Lower lobe of right lung (tissue), 2 donors: ENCODE measurements around the gene KRT35. TPM values are rescaled to one million over a fixed set of nuclear protein-coding genes. Genes with fewer than 3 reads are reported as not detected.

Experiments
- ATAC-seq, 2 donors: fragments of 200-7000 bp; cut with Tn5 transposase; one replicate each; pipeline ENCODE4 v1.9.1; 2020 to 2022; ENCODE audit warnings: mild to moderate bottlenecking in 2 of 2, moderate library complexity in 2 of 2
- DNase-seq: peaks from one replicate; pipeline ENCODE4 v3.0.0-alpha.2; 2020
- H3K27ac ChIP-seq: fragments of 200-600 bp; one replicate; pipeline ENCODE4 v1.8.0; 2022
- H3K27me3 ChIP-seq: fragments of 200-600 bp; one replicate; pipeline ENCODE4 v1.8.0; 2022; ENCODE audit warnings: low read depth
- H3K36me3 ChIP-seq: fragments of 200-600 bp; one replicate; pipeline ENCODE4 v1.8.0; 2022; ENCODE audit warnings: mild to moderate bottlenecking
- H3K4me1 ChIP-seq: fragments of 200-600 bp; one replicate; pipeline ENCODE4 v1.8.0; 2022
- H3K4me3 ChIP-seq: fragments of 200-600 bp; one replicate; pipeline ENCODE4 v1.8.0; 2022; ENCODE audit warnings: mild to moderate bottlenecking
- H3K9me3 ChIP-seq: fragments of 200-600 bp; one replicate; pipeline ENCODE4 v1.8.0; 2022
- intact Hi-C: fragments of 100-400 bp; cut with DNase I; formaldehyde crosslinking; loops from one replicate; pipeline ENCODE4 v1.11.0; 2022
- total RNA-seq: library from RNA; stranded (reverse); fragmentation: NEBNext Ultra II Directional; extraction: Animal tissue kit (Norgen Biotek cat#: 25700); gene quantifications from one replicate; pipeline ENCODE4 v1.2.1, GENCODE V29; 2021
- TF ChIP-seq, protein P1 (sequence below): fragments of 200-600 bp; IDR thresholded peaks from one replicate; pipeline ENCODE4 v1.8.0; 2022; ENCODE audit warnings: antibody characterized with exemption, mild to moderate bottlenecking
- donor health status: DM: no; HTN: yes; CAD: no; lungs with severe emphysema.

KRT35 gene
- total RNA-seq, 1 donor from 2014 or later: not detected

DNA sequence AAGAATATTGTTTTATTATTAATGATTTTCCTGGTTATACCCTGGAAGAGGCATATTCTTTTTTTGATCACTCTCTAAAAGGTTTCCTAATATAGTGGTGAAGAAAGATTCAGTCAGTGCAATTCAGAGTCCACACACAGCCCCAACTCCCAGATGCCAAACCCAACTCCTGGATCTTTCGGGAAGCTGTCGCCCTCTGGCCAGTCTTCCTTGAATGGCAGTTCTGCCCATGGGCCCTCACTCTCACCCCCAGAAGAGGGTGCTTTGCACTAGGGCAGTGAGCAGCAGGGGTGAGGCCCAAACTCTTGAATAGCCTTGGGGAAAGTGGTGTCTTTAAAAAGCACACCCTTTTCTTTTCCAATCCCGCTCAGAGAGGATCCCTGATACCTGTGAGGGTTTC lies 24.7 kb downstream of the KRT35 start:
- H3K27ac ChIP-seq: no peak overlapping the region
- intact Hi-C loops: no loop called here
- H3K36me3 ChIP-seq: no peaks in the 10 kb centered on the region
- no peaks in the 10 kb centered on the region for H3K27me3 ChIP-seq
- no peak for ATAC-seq
- H3K4me3 ChIP-seq: no peak overlapping the region
- DNase-seq: no peak
- H3K4me1 ChIP-seq: no peaks in the 10 kb centered on the region
- no peaks in the 10 kb centered on the region for H3K9me3 ChIP-seq
- TF ChIP-seq, protein P1, sequence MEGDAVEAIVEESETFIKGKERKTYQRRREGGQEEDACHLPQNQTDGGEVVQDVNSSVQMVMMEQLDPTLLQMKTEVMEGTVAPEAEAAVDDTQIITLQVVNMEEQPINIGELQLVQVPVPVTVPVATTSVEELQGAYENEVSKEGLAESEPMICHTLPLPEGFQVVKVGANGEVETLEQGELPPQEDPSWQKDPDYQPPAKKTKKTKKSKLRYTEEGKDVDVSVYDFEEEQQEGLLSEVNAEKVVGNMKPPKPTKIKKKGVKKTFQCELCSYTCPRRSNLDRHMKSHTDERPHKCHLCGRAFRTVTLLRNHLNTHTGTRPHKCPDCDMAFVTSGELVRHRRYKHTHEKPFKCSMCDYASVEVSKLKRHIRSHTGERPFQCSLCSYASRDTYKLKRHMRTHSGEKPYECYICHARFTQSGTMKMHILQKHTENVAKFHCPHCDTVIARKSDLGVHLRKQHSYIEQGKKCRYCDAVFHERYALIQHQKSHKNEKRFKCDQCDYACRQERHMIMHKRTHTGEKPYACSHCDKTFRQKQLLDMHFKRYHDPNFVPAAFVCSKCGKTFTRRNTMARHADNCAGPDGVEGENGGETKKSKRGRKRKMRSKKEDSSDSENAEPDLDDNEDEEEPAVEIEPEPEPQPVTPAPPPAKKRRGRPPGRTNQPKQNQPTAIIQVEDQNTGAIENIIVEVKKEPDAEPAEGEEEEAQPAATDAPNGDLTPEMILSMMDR: no peak

DNA sequence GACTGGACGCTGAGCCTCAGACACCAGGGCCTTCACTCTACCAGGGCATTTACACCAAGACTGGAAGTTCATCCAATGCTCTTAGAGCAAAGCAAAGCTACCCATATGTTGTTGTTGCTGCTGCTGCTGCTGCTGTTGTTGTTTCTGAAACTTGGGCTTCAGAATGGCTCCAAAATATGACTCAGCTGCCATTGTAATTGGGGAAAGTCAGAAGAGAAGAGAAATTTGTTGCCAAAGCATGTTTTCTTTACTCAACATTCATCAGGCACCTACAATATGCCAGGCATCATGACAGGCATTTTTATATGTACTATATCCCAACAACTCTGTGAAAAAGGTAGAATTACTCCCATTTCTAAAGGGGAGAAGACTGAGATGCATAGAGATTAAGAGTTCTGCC lies 25.7 kb downstream of the KRT35 start:
- Histone ChIP-seq H3K4me3 (no peak overlapping the region), H3K4me1 (no peaks in the 10 kb centered on the region)

DNA sequence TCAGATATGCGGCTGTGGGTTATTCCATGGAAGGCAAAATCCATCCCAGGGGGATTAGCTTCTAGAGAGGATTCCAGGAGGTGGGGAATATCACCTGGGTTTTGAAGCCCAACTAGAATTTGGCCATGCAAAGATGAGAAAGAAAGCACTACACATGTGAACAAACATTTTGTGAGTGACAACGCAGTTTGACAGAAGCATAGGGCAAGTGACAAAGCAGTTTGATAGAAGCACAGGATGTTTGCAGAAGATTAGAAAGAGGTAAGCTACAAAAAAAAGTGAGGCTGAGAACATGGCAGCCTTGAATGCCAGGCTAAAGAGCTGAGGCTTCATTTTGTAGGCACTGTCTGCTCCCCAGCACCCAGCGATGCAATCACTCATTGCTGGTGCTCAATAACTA lies 27.9 kb downstream of the KRT35 start:
- H3K36me3 ChIP-seq: no peaks in the 10 kb centered on the region
- no peaks in the 10 kb centered on the region for H3K4me1 ChIP-seq
- no peak for ATAC-seq
- H3K27me3 ChIP-seq: no peaks in the 10 kb centered on the region
- no peak for DNase-seq
- H3K4me3 ChIP-seq: no peak overlapping the region
- H3K9me3 ChIP-seq: no peaks in the 10 kb centered on the region
- intact Hi-C loops: no loop called here
- TF ChIP-seq, protein P1: no peak
- no peak overlapping the region for H3K27ac ChIP-seq

More for the DNA sequence above, 25.7 kb downstream of the KRT35 start:
- ATAC-seq: no peak
- H3K36me3 ChIP-seq: no peaks in the 10 kb centered on the region
- H3K9me3 ChIP-seq: no peaks in the 10 kb centered on the region
- no peak for DNase-seq
- TF ChIP-seq, protein P1: no peak
- intact Hi-C loops: no loop called here
- H3K27ac ChIP-seq: no peak overlapping the region
- H3K27me3 ChIP-seq: no peaks in the 10 kb centered on the region

DNA sequence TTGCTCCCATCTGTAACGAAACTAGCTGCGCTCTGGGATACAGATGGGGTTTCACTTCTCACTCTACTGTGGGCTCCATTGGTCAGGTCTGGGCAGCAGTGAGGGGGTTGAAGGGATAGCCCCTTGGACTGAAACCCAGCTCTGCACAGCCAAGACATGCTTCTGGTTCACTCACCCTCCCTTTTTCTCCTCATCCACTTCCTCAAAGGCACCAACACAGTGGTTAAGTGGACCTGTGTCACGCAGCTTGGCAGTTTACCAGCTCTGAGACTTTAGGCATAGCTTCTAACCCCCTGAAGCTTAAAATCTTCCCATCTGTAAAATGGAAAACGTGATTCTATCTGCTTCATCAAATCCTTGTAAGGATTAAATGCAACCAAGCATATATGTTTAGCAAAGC lies 28.7 kb downstream of the KRT35 start:
- H3K9me3 ChIP-seq: no peaks in the 10 kb centered on the region
- intact Hi-C loops: no loop called here
- H3K4me3 ChIP-seq: no peak overlapping the region
- no peaks in the 10 kb centered on the region for H3K36me3 ChIP-seq
- ATAC-seq (no peak), DNase-seq (no peak)
- H3K27me3 ChIP-seq: no peaks in the 10 kb centered on the region
- H3K27ac ChIP-seq: no peak overlapping the region
- no peaks in the 10 kb centered on the region for H3K4me1 ChIP-seq
- TF ChIP-seq, protein P1: no peak

DNA sequence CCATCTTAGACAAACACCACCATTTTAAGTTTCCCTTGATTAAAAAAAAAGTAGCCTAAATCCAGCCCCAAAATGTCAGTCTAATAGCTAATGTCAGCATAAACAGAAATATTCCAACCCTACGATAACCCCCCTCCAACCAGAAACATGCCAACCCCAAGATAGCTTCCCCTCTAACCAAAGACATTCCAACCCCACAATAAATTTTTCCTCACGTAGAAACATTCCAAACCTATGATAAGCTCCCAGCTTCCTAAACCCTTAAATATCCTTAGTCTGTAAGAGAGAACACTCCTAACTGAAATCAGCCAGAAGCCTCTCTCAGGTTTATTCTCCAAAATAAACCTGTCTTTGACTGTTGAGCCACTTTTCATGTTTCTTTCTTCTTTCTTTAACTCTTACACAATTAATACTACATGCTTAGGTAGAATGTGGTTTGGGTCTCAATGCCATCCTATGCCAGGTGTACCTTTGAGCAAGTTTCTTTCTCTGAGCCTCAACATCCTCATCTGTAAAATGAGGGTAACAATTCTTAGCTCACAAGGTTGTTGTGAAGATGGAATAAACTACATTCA lies 29.7 kb downstream of the KRT35 start:
- intact Hi-C loops: no loop called here
- ATAC-seq: no peak
- TF ChIP-seq, protein P1: no peak

DNA sequence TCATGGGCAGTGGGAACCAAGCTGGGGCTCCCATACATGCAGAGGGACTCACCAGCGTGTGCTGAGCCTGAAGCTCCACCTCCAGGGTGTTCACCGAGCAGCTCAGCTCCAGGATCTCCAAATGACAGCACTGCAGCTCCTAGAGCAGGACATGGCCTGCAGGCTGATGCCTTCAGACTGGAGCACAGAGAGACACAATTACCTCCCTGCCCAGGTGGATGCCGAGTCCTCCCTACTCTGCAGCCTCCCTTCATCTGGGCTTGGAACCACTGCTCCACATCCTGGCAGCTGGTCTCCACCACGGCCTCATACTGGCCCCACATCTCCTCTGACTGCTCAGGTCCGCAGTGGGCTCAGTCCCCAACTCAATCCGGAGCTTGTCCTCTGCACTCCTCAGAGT lies 31.9 kb downstream of the KRT35 start:
- TF ChIP-seq, protein P1: no peak
- ATAC-seq (no peak), DNase-seq (no peak)
- Histone ChIP-seq H3K27ac (no peak overlapping the region), H3K9me3 (no peaks in the 10 kb centered on the region), H3K27me3 (no peaks in the 10 kb centered on the region), H3K4me3 (no peak overlapping the region), H3K4me1 (no peaks in the 10 kb centered on the region), H3K36me3 (no peaks in the 10 kb centered on the region)
- intact Hi-C loops: no loop called here

More for the DNA sequence above, 29.7 kb downstream of the KRT35 start:
- H3K36me3 ChIP-seq: no peaks in the 10 kb centered on the region
- no peaks in the 10 kb centered on the region for H3K27me3 ChIP-seq
- no peak for DNase-seq
- H3K4me3 ChIP-seq: no peak overlapping the region
- H3K4me1 ChIP-seq: no peaks in the 10 kb centered on the region
- H3K27ac ChIP-seq: no peak overlapping the region
- no peaks in the 10 kb centered on the region for H3K9me3 ChIP-seq
